IMR-90 (cell line): ENCODE results near the gene TPTE. TPM values are rescaled to one million over a fixed set of nuclear protein-coding genes. Genes with fewer than 3 reads are reported as not detected.
"Not testable (repeated sequence)": the region's sequence is repeated elsewhere in the genome, so short reads cannot be mapped to it uniquely, and the experiment has no call there.

Experiments
- ATAC-seq: fragments of 200-7000 bp; cut with Tn5 transposase; 2 replicates; pipeline ENCODE4 v1.9.1; 2020; ENCODE audit warnings: low read depth, mild to moderate bottlenecking, moderate library complexity
- BruUV-seq: library from RNA; stranded (reverse); fragments of 400-500 nt; replicated peaks from 2 replicates; lab custom pipeline; 2021; lab: Mats Ljungman, UMichigan
- CTCF ChIA-PET: fragments of 300-600 bp; formaldehyde crosslinking; extraction: SDS; loops from one replicate; lab custom pipeline; 2021; ENCODE audit warnings: antibody characterized with exemption; lab: Yijun Ruan, JAX
- POLR2A ChIA-PET: fragments of 300-600 bp; sonication (Branson Sonifier 250); formaldehyde crosslinking; loops from one replicate; lab custom pipeline; 2022; ENCODE audit warnings: antibody characterized with exemption; ENCODE audit not compliant: unreplicated experiment; lab: Charles Lee
- DNase-seq: peaks from one replicate; pipeline ENCODE4 v3.0.0; 2013
- H2AFZ ChIP-seq: replicated peaks from 2 replicates; pipeline ENCODE3; 2013; ENCODE audit warnings: low read length, mild to moderate bottlenecking; ENCODE audit not compliant: poor library complexity
- H2AK5ac ChIP-seq: 2 replicates; pipeline ENCODE4 v1.6.1; 2013; ENCODE audit warnings: low read depth, low read length, inconsistent platforms
- H2AK9ac ChIP-seq: replicated peaks from 2 replicates; pipeline ENCODE3; 2013; ENCODE audit warnings: mild to moderate bottlenecking, low read depth, low read length, moderate library complexity; ENCODE audit not compliant: poor library complexity
- H2BK120ac ChIP-seq: 2 replicates; pipeline ENCODE4 v1.6.1; 2013; ENCODE audit warnings: low read depth, low read length, inconsistent platforms
- H2BK15ac ChIP-seq: 3 replicates; pipeline ENCODE4 v1.6.1; 2013; ENCODE audit warnings: low read depth, low read length, inconsistent platforms
- H2BK20ac ChIP-seq: 2 replicates; pipeline ENCODE4 v1.6.1; 2013; ENCODE audit warnings: low read depth, mild to moderate bottlenecking, inconsistent platforms, low read length, moderate library complexity
- H2BK5ac ChIP-seq: 2 replicates; pipeline ENCODE4 v1.6.1; 2013; ENCODE audit warnings: mild to moderate bottlenecking, low read depth, low read length, inconsistent platforms; ENCODE audit not compliant: poor library complexity, severe bottlenecking
- H3K14ac ChIP-seq: replicated peaks from 2 replicates; pipeline ENCODE4 v1.6.1; 2013; ENCODE audit warnings: low read depth, low read length, inconsistent platforms
- H3K18ac ChIP-seq: 2 replicates; pipeline ENCODE4 v1.6.1; 2013; ENCODE audit warnings: low read depth, low read length, control low read depth
- H3K23ac ChIP-seq: 2 replicates; pipeline ENCODE4 v1.6.1; 2013; ENCODE audit warnings: low read depth, low read length, inconsistent platforms
- H3K27ac ChIP-seq: 2 replicates; pipeline ENCODE4 v1.5.1; 2013; ENCODE audit warnings: mild to moderate bottlenecking, control low read depth, low read length; ENCODE audit not compliant: insufficient read depth
- H3K27me3 ChIP-seq: 2 replicates; pipeline ENCODE4 v1.6.1; 2013; ENCODE audit warnings: low read length; ENCODE audit not compliant: control insufficient read depth, insufficient read depth
- H3K36me3 ChIP-seq: 2 replicates; pipeline ENCODE4 v1.6.1; 2013; ENCODE audit warnings: low read length, mixed read lengths; ENCODE audit not compliant: control insufficient read depth, insufficient read depth
- H3K4ac ChIP-seq: 2 replicates; pipeline ENCODE4 v1.6.1; 2013; ENCODE audit warnings: low read depth, low read length, inconsistent platforms
- H3K4me1 ChIP-seq: 2 replicates; pipeline ENCODE4 v1.6.1; 2013; ENCODE audit warnings: low read length, mixed read lengths; ENCODE audit not compliant: control insufficient read depth, insufficient read depth
- H3K4me2 ChIP-seq: 2 replicates; pipeline ENCODE4 v1.6.1; 2013; ENCODE audit warnings: low read depth, mild to moderate bottlenecking, control low read depth, low read length, moderate library complexity
- H3K4me3 ChIP-seq: 2 replicates; pipeline ENCODE4 v1.5.1; 2013; ENCODE audit warnings: low read depth, mild to moderate bottlenecking, control low read depth, low read length, moderate library complexity; ENCODE audit not compliant: insufficient read depth
- H3K56ac ChIP-seq: 2 replicates; pipeline ENCODE4 v1.6.1; 2013; ENCODE audit warnings: low read length, inconsistent platforms; ENCODE audit not compliant: insufficient read depth; ENCODE audit errors: extremely low read depth
- H3K79me1 ChIP-seq, 2 experiments: 2 replicates each; pipeline ENCODE4 v1.6.1; 2013; ENCODE audit warnings: low read length in 2 of 2, inconsistent platforms in 1 of 2, low read depth in 1 of 2
- H3K9ac ChIP-seq: 2 replicates; pipeline ENCODE4 v1.6.1; 2013; ENCODE audit warnings: low read depth, low read length, control low read depth
- H3K9me1 ChIP-seq: 2 replicates; pipeline ENCODE4 v1.6.1; 2013; ENCODE audit warnings: low read length, inconsistent platforms; ENCODE audit not compliant: insufficient read depth
- H3K9me3 ChIP-seq: 2 replicates; pipeline ENCODE4 v1.6.1; 2013; ENCODE audit warnings: low read length; ENCODE audit not compliant: control insufficient read depth, insufficient read depth
- H4K20me1 ChIP-seq: 2 replicates; pipeline ENCODE4 v1.6.1; 2013; ENCODE audit warnings: low read length, inconsistent platforms; ENCODE audit not compliant: insufficient read depth
- H4K5ac ChIP-seq: 2 replicates; pipeline ENCODE4 v1.6.1; 2013; ENCODE audit warnings: mild to moderate bottlenecking, low read depth, low read length, control low read depth
- H4K8ac ChIP-seq, 2 experiments: 2 replicates each; pipeline ENCODE4 v1.6.1; 2013; ENCODE audit warnings: low read depth in 2 of 2, low read length in 2 of 2, control low read depth in 1 of 2, inconsistent platforms in 1 of 2
- H4K91ac ChIP-seq: 2 replicates; pipeline ENCODE4 v1.6.1; 2013; ENCODE audit warnings: low read depth, low read length, inconsistent platforms; ENCODE audit not compliant: insufficient read depth
- WGBS, 2 experiments: methylation state at CpG; one replicate each; pipeline versions ENCODE4 v1.1.5 to v1.1.7; 2013; ENCODE audit warnings: missing lambda C conversion rate in 2 of 2; ENCODE audit not compliant: insufficient read length in 1 of 2; ENCODE audit errors: extremely low coverage in 2 of 2; 5-methylcytosine and 5-hydroxymethylcytosine counted together
- dilution Hi-C: fragments of 300-500 bp; cut with HindIII; formaldehyde crosslinking; loops from one replicate; pipeline ENCODE4 v1.14.3; 2018; ENCODE audit warnings: low sequenced_read_pairs; ENCODE audit not compliant: unreplicated experiment
- in situ Hi-C: fragments of 300-500 bp; cut with MboI; formaldehyde crosslinking; loops from 3 replicates; pipeline ENCODE4 v1.14.3; 2019; ENCODE audit warnings: low sequenced_read_pairs, inconsistent platforms, mixed read lengths
- intact Hi-C: fragments of 100-400 bp; cut with micrococcal nuclease; formaldehyde crosslinking; loops from 2 replicates; pipeline ENCODE4 v1.10.0; 2022
- polyA plus RNA-seq, 3 experiments: library from polyadenylated mRNA; depleted of rRNA; stranded (reverse); fragments of >200 nt; gene quantifications; 2 replicates each; pipeline ENCODE4 v1.2.3, GENCODE V29; 2012; ENCODE audit warnings: low replicate concordance in 1 of 3
- total RNA-seq: library from RNA; depleted of rRNA; stranded (reverse); fragments of >200 nt; gene quantifications from 2 replicates; pipeline ENCODE4 v1.2.3, GENCODE V29; 2012

TPTE gene
- total and polyA plus RNA-seq, 2 of the 4 experiments (the other 2 are of a cell fraction), result not detected

- H3K9me1 ChIP-seq, H3K14ac ChIP-seq, H2AFZ ChIP-seq, H4K8ac ChIP-seq, H3K79me1 ChIP-seq, H3K18ac ChIP-seq, H4K91ac ChIP-seq, H2BK5ac ChIP-seq, H3K56ac ChIP-seq, ATAC-seq, DNase-seq, H3K9ac ChIP-seq, H4K5ac ChIP-seq, intact Hi-C loops, H2BK20ac ChIP-seq, H4K20me1 ChIP-seq, H3K23ac ChIP-seq, H3K27ac ChIP-seq, H2AK5ac ChIP-seq, H3K36me3 ChIP-seq, dilution Hi-C loops, in situ Hi-C loops, H3K4ac ChIP-seq, H3K4me3 ChIP-seq, H2AK9ac ChIP-seq, CTCF ChIA-PET, H2BK120ac ChIP-seq, H3K4me2 ChIP-seq, H3K4me1 ChIP-seq, POLR2A ChIA-PET, H2BK15ac ChIP-seq, H3K27me3 ChIP-seq, BruUV-seq: not testable (repeated sequence)
- H3K9me3 ChIP-seq, result peaks cover 23% of the 10 kb centered on the region
- WGBS, 2 experiments, result 45% methylated on average over 10 of the region's 16 CpGs; no CpG with 5 or more reads in 1 of the 2 experiments
These were observed 53.3 kb downstream of the TPTE start for GRCh38 chr21:10574531-10575310.
